GM03348 (cell line): ENCODE results near the gene CD72.
A peak's percentile ranks its signal among the peaks of the same experiment; 100 is the strongest.
"Not testable (repeated sequence)": the region's sequence is repeated elsewhere in the genome, so short reads cannot be mapped to it uniquely, and the experiment has no call there.

Experiments
- DNase-seq: peaks from one replicate; pipeline ENCODE4 v3.0.0; 2012; ENCODE audit warnings: low spot score

CD72 gene

GRCh38 chr9:35649431-35650340 lies 31.5 kb upstream of the CD72 start:
- peak; percentile 50 for DNase-seq

GRCh38 chr9:35646533-35647265 lies 28.5 kb upstream of the CD72 start:
- peak; percentile 96 for DNase-seq

GRCh38 chr9:35646153-35646532 lies 27.9 kb upstream of the CD72 start:
- DNase-seq = peak; percentile 29

- not testable (repeated sequence) for DNase-seq
Observed at GRCh38 chr9:35645736-35646135, 27.5 kb upstream of the CD72 start.

GRCh38 chr9:35643046-35643445 lies 24.8 kb upstream of the CD72 start:
- DNase-seq = no peak

GRCh38 chr9:35641478-35641877 lies 23.3 kb upstream of the CD72 start:
- not testable (repeated sequence) for DNase-seq

- DNase-seq = not testable (repeated sequence)
Observed at GRCh38 chr9:35640431-35640830, 22.2 kb upstream of the CD72 start.

- DNase-seq = no peak
Observed at GRCh38 chr9:35639631-35640030, 21.4 kb upstream of the CD72 start.

- DNase-seq = not testable (repeated sequence)
Observed at GRCh38 chr9:35639225-35639624, 21.0 kb upstream of the CD72 start.

GRCh38 chr9:35638751-35639150 lies 20.5 kb upstream of the CD72 start:
- DNase-seq = not testable (repeated sequence)

- not testable (repeated sequence) for DNase-seq
Observed at GRCh38 chr9:35637427-35637955, 19.3 kb upstream of the CD72 start.

- DNase-seq = not testable (repeated sequence)
Observed at GRCh38 chr9:35636877-35637246, 18.6 kb upstream of the CD72 start.

GRCh38 chr9:35636135-35636876 lies 18.1 kb upstream of the CD72 start:
- no peak for DNase-seq

GRCh38 chr9:35635730-35636129 lies 17.5 kb upstream of the CD72 start:
- no peak for DNase-seq

GRCh38 chr9:35629597-35629996 lies 11.4 kb upstream of the CD72 start:
- DNase-seq = no peak

- DNase-seq = no peak
Observed at GRCh38 chr9:35628389-35628991, 10.3 kb upstream of the CD72 start.

GRCh38 chr9:35627575-35627974 lies 9.4 kb upstream of the CD72 start:
- no peak for DNase-seq

- DNase-seq = no peak
Observed at GRCh38 chr9:35619800-35620158, 1.6 kb upstream of the CD72 start.

- DNase-seq = no peak
Observed at GRCh38 chr9:35618854-35619799, 914 bp upstream of the CD72 start.

GRCh38 chr9:35617548-35617947 lies 665 bp downstream of the CD72 start:
- DNase-seq = no peak
